ENCODE data around the gene RFXANK.

GRCh38 chr19:19157808-19158207 lies 34.2 kb upstream of the RFXANK start:
- TF ChIP-seq, protein P1, sequence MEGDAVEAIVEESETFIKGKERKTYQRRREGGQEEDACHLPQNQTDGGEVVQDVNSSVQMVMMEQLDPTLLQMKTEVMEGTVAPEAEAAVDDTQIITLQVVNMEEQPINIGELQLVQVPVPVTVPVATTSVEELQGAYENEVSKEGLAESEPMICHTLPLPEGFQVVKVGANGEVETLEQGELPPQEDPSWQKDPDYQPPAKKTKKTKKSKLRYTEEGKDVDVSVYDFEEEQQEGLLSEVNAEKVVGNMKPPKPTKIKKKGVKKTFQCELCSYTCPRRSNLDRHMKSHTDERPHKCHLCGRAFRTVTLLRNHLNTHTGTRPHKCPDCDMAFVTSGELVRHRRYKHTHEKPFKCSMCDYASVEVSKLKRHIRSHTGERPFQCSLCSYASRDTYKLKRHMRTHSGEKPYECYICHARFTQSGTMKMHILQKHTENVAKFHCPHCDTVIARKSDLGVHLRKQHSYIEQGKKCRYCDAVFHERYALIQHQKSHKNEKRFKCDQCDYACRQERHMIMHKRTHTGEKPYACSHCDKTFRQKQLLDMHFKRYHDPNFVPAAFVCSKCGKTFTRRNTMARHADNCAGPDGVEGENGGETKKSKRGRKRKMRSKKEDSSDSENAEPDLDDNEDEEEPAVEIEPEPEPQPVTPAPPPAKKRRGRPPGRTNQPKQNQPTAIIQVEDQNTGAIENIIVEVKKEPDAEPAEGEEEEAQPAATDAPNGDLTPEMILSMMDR (IDR thresholded peaks at IDR 0.05; ENCODE audit: poor library complexity), result no peak
- TF ChIP-seq EZH2phosphoT487 (IDR thresholded peaks at IDR 0.05; ENCODE audit: low read depth, severe bottlenecking, unreplicated experiment) (no peak), EZH2 (IDR thresholded peaks at IDR 0.05; ENCODE audit: borderline replicate concordance) (no peak)
